Ureter (tissue), 1 donor: ENCODE measurements around the gene ATG9B. TPM values are rescaled to one million over a fixed set of nuclear protein-coding genes. Genes with fewer than 3 reads are reported as not detected.
A peak's percentile ranks its signal among the peaks of the same experiment; 100 is the strongest.

Experiments
- DNase-seq: peaks from one replicate; pipeline ENCODE4 v3.0.0-alpha.2; 2020; ENCODE audit warnings: low spot score
- total RNA-seq: library from RNA; stranded (reverse); gene quantifications from one replicate; pipeline ENCODE4 v1.2.4, GENCODE V29; 2023
- donor health status: DM: yes; HTN: yes; CAD: no.

ATG9B gene
- total RNA-seq, 1 donor from 2014 or later = 0.55 TPM

DNA sequence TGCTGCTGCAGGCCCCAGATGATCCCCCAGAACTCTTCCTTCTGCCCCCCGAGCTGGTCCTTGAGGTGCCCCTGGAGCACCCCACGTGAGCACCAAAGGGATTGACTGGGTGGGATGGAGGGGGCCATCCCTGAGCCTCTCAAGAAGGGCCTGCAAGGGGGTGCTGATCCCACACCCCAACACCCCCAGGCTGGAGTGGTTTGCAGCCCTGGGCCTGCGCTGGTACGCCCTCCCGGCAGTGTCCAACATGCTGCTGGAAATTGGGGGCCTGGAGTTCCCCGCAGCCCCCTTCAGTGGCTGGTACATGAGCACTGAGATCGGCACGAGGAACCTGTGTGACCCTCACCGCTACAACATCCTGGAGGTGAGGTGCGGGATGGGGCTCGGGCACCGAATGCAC lies 25.3 kb downstream of the ATG9B start:
- DNase-seq = no peak

DNA sequence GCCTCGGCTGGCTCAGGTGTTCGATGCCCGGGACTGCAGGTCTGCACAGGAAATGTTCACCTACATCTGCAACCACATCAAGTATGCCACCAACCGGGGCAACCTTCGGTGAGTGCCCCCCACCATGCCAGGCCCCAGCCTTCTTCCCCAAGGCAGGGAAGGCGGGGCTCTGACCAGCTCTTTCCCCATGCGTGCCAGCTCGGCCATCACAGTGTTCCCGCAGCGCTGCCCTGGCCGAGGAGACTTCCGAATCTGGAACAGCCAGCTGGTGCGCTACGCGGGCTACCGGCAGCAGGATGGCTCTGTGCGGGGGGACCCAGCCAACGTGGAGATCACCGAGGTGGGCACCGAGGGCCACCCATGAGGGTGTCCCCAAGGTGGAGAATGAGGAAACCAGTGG lies 26.0 kb downstream of the ATG9B start:
- no peak for DNase-seq

DNA sequence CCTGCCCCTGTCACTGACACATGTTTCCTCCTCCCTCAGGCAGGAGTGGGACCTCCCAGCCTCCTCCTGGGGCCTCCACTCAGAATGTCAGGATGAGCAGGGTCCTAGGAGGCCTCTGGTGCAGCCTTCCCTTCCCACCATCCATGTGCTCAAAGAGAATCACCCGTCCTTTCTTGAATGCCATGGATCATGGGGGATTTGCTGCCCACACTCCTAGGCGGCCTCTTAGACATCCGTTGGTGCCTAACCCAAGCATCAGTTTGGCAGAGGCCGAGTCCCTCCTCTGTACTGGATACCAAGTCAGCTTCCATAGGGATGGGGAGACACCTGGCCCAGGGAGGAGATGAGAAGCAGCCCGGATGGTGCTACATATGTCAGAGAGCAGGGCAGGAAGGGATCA lies 26.5 kb downstream of the ATG9B start:
- no peak for DNase-seq

DNA sequence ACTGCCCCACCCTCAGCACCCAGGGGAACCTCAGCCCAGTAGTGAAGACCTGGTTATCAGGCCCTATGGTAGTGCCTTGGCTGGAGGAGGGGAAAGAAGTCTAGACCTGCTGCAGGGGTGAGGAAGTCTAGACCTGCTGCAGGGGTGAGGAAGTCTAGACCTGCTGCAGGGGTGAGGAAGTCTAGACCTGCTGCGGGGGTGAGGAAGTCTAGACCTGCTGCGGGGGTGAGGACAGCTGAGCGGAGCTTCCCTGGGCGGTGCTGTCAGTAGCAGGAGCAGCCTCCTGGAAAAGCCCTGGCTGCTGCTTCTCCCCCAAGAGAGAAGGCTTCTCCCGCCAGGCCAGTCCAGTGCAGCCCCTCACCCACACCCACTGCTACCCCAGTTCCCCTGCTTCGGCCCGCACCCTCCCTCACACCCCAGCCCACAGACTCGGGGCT lies 27.2 kb downstream of the ATG9B start:
- no peak for DNase-seq

DNA sequence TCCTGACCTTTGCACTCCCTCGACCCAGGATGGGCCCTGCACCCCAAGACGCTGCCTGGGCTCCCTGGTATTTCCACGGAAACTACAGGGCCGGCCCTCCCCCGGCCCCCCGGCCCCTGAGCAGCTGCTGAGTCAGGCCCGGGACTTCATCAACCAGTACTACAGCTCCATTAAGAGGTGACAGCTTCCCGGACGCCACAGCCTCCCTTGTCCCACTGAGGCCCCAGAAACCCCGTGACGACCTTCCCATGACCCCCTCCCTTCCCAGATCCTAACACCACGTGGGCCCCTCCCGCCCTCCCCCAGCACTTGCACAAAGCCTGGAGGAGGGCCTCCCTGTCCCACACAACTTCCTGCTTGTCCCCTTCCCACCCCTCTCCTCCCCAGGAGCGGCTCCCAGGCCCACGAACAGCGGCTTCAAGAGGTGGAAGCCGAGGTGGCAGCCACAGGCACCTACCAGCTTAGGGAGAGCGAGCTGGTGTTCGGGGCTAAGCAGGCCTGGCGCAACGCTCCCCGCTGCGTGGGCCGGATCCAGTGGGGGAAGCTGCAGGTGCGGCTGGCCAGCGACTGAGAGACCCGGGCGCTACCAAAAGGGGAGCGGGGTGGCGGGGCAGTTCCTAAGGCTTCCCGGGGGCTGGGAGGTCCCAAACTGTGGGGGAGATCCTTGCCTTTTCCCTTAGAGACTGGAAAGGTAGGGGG lies 27.8 kb downstream of the ATG9B start:
- DNase-seq = no peak

DNA sequence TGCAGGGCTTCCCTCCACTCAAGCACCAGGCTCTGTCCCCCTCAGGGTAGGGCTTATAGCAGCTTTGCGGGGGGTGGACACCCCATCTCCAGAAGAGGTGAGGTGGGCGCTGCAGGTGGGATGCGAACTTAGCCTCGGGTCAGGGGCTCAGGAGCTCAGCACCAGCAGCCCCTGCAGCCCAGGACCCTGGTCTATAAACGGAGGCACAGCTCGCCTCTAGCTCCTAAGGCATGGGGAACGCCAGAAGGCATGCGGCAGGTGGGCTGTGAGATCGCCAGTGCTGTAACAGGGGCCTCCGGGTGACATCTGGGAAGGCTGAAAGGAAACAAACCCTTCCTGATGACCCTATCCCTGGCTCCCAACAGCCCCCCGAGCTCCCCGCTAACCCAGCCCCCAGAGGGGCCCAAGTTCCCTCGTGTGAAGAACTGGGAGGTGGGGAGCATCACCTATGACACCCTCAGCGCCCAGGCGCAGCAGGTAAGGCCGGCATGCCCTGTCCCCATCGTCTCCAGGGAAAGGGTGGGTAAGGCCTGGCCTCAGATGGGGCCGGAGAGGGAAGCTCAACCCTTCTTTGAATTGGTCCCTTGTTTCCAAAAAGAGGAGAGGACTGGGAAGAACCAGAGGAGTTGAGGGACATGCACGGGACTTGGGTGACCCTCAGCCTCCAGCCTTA lies 29.3 kb downstream of the ATG9B start:
- DNase-seq = no peak

DNA sequence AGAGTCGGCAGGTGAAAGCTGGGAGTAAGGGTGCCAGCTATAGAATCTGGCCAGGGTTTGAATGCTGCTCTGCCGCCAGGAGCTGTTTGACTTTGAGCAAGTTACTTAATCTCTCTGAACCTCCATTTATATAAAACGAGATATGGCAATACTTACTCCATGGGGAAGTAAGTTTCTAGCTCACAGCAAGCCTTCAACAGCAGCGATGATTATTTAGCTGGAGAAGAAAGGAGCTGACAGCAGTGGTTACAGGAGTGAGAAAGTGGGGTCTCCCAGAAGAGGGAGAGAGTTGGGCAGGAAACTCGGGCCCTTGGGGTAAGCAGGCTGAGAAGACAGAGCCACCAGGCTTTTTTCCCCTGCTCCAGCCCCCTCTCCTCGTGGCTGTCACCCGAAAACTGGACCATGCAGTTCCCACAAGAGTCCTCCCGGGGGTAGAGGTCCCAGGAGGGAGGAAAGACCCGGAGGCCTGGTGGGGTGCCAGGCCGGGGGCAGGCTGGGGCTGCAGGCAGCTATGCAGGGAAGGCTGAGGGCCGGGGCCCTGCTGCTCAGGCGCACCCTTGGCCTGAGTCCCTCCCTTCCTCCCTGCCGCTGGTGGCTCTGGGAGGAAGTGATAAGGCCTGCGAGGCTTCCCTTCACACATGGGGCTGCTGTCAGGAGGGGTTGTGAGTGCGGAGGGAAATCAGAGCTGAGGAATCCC lies 30.0 kb downstream of the ATG9B start:
- DNase-seq = no peak

DNA sequence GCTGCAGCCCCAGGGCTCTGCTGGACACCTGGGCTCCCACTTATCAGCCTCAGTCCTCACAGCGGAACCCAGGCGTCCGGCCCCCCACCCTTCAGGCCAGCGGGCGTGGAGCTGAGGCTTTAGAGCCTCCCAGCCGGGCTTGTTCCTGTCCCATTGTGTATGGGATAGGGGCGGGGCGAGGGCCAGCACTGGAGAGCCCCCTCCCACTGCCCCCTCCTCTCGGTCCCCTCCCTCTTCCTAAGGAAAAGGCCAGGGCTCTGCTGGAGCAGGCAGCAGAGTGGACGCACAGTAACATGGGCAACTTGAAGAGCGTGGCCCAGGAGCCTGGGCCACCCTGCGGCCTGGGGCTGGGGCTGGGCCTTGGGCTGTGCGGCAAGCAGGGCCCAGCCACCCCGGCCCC lies 30.8 kb downstream of the ATG9B start:
- DNase-seq = no peak

DNA sequence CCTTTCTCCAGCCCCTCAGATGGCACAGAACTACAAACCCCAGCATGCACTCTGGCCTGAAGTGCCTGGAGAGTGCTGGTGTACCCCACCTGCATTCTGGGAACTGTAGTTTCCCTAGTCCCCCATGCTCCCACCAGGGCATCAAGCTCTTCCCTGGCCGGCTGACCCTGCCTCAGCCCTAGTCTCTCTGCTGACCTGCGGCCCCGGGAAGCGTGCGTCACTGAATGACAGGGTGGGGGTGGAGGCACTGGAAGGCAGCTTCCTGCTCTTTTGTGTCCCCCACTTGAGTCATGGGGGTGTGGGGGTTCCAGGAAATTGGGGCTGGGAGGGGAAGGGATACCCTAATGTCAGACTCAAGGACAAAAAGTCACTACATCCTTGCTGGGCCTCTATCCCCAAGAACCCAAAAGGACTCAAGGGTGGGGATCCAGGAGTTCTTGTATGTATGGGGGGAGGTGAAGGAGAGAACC lies 31.4 kb downstream of the ATG9B start:
- no peak for DNase-seq

DNA sequence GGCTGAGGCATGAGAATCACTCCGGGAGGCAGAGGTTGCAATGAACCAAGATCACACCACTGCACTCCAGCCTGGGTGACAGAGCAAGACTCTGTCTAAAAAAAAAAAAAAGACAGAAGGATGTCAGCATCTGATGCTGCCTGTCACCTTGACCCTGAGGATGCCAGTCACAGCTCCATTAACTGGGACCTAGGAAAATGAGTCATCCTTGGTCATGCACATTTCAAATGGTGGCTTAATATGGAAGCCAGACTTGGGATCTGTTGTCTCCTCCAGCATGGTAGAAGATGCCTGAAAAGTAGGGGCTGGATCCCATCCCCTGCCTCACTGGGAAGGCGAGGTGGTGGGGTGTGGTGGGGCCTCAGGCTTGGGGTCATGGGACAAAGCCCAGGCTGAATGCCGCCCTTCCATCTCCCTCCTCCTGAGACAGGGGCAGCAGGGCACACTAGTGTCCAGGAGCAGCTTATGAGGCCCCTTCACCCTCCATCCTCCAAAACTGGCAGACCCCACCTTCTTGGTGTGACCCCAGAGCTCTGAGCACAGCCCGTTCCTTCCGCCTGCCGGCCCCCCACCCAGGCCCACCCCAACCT lies 32.1 kb downstream of the ATG9B start:
- no peak for DNase-seq

DNA sequence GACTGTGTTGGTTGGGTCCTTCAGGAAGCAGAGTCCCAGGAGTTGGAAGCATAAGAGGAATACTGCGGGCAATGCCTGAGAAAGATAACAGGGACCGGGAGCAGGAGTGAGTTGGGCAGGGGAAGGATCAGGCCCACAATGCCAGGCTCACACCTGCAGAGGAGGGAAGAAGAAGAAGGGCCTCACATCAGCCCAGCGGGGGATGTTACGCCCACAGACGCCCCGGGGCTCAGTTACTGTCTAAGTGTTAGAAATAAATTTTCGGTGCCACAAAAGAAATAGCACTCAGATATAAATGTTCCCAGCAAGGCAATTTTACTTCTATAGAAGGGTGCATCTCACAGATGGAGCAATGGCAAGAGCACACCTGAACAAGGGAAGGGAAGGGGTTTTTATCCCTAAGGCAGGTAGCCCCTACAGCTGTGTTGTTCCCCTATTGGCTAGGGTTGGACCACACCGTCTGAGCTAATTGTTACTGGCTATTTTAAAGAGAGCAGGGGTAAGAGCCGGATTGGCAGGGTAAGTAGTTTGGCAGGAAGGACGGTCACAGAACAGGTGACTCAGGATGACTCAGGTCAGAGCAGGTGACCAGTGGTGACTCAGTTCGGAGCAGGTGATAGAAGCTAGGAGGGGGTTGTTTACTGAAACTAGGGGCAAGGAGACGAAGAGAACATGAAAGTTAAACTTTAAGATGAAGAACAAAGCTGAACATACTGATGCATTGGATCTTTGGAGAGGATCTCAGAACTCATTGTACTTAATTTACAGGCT lies 33.7 kb downstream of the ATG9B start, which contains the start of gene NOS3:
Gene NOS3 (plus strand): TSS at position 602 of the 771 bp plus-strand sequence. CDS start 2,787 bp downstream, outside the sequence.
- DNase-seq = no peak

DNA sequence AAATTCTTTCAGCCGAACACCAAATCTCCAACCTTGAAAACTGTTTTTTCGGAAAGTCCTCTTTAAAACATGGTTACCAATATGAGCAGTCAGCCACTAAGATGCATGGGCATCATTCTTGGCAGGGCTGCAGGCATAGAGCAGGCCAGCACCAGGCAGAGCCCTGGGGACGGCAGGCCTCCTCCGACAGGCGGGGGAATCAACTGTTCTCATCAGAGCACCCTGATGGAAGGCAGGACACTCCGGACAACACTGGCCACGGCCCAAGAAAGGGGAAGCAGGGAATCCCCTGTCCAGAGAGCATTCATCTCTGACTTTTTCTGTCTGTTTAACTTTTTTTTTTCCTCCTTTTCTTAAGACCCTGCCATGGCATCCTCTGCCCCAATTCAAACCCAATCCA lies 34.8 kb downstream of the ATG9B start:
- no peak for DNase-seq

DNA sequence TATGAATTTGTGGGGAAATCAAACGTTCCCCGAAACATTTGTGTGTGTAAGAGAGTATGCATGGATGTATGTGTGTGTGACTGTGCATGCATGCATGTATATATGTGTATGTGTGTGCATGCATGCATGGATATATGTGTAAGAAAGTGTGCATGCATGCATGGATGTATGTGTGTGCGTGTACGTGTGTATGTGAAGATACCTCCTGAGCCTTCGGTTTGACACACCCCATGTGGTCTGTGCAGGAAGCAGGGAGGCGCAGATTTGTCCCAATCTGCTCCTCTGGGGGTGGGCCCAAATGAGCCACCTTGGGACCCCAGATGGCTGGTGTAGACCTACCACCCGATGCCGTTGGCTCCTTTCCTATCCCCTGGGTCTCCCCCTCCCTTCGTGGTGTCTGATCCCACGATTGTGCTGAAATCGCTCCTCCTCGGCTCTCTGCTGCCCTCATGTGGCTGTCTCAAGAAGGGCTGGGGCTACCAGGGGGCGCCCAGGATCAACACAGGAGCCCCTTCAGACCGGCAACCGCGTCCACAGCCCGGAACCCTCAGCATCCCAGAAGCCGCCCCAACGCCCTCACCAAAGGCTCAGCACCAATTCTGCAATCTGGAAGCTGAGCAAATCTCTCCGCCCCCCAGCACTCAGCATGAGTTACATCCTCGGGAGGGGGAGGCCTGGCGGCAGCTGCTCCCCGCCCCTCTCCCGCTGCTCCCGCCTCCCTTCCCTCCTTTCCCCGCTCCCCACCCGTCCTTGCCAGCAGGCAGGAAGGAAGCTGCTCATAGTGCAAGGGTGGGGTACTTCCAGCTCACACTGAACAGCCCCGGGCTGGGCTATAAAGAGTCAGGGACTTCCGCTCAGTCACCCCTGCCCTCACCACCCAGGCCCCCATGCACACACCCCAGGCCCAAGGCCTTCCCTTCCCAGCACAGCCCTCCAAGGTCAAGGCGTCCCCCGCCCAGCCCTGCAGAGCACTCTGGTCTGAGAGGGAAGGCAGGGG lies 35.8 kb downstream of the ATG9B start:
- no peak for DNase-seq

DNA sequence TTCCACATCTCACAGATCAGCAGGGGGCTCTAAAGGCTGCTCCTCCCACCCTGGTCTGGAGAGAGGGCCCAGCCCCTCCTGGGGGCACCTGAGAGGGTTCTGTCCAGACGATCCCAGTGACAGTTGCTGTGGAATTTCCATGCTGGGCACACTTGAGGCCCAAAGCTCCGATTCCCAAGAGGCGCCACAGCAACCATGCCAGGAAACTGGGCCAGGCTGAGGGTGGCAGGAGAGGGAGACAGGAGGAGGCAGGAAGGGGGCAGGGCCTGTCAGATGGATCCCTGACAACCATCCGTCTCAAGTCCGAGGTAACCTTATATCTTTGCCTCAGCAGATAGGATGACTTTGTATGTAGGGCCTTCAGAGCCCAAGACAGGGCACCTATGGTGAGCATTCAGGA lies 37.7 kb downstream of the ATG9B start:
- no peak for DNase-seq

DNA sequence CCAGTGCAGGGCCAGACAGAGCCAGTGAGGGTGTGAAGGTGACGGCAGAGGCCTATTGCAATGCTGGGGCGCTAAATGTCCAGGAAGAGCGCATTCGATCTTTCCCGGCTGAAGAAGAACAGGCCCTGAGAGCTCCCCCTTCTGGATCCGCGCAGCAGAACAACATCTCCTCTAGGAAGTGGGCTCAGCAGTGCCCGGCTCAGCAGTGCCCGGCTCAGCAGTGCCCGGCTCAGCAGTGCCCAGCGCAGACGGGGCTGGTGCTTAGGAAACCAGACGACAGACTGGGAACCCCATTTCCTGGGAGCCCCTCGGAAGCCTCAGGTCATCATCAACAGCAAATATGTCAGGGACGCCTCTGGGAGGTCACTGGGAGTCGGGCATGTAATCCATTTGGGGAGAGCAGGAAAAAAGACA lies 38.2 kb downstream of the ATG9B start:
- no peak for DNase-seq

DNA sequence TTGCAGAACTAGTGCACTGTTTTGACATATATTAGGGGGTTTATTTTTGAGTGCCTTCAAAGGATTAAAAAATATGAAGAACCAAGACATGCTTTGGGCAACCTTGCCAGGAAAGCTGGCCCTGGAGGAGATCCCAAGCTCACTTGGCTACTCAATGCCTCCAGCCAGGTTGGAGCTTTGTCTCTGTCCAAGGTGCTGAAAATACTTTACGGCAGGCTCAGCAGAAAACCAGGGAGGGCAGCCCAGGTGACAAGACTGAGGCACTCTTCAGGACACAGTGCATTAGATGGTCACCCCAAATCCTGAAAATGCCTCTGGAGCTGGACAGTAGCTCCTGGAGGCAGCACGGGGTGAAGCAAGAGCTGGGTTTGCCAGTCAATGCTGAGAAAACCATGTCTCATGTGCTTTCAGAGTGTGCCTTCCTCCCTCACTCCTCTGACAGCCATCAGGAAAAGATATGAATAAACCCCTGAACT lies 40.4 kb downstream of the ATG9B start:
- no peak for DNase-seq

DNA sequence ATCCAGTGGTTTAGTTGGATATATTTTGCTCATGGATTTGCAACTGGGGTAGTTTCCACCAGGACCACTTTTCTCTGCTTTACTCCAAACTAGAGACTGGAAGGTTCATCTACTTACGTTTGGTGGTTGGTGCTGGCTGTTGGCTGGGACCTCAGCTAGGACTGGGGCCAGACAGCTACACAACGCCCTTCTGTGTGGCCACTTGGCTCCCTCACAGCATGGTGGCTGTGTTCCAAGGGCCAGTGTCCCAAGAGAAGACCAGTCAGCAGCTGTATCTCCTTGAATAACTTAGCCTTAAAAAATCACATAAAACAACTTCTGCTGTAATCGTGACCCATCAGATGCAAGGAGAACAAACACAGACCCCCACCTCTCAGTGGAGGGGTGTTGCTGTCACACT lies 41.9 kb downstream of the ATG9B start:
- no peak for DNase-seq

DNA sequence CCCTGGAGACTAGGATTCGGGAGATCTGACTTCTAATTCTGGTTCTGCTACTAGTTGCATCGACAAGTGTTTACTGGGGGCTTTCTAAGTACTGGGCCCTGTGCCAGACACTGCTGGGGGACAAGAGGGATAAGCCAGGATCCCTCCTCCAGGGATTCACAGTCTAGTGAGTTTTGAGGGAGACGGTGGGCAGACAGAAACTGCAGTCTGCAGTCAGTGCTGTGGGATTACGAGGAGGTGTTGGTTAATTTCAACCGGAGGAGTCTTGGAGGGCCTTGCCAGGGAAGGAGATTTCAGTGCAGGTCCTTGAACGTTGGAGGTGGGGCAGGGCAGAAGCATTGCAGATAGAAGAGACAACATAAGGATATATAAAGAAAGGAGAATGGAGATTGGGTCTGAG lies 42.6 kb downstream of the ATG9B start:
- DNase-seq = no peak

DNA sequence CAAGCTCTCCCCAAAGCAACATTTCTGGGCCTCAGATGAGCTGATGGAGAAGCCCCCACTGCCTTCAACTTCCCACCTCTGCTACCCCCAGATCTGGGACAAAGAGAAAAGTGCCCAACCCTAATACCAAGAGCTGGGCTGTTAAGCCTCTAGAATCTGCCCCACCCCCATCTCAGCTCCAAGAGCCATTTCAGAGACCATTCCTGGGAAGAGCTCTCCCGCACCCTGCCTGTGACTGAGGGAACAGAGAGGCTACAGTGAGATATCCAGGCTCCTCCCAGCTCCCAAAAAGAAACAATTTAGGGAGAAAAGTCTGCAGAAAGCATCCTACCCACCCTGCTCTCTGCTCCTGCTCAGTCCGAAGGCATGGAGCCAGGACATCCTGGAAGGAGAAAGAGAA lies 43.6 kb downstream of the ATG9B start:
- no peak for DNase-seq

DNA sequence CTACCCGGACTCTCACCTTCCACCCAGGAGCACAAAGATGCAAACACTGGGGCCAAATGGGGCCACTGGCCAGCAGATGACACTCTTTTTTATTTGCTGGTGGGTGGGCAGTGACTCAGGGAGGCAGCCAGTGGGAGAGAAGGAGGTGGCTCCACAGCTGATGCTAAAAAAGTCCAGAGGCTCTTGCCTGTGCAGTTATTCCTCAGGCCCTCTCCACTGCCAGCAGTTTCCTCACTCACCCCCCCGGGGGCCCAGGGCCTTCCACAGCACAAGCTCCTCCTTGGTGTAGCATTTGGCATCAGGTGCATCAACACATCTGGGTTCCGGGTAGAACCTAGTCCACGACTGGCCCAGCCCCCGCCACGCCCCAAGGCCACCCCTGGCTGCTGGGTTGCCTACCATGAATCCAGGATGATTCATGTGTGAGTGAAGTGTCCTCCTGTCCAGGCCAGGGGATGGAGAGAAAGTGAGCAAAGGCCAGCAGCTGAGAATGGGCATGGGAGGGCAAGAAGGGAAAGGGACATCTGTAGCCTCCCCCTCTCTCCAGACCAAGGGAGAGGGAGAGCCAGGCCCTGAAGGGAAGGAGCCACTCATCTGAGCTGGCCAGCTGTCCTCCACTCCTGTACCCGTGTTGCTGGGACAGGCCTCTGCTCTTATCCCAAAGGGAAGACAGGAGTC lies 44.4 kb downstream of the ATG9B start:
- peak; percentile 81 for DNase-seq
